Renal cortical epithelial cell (primary cell): ENCODE data around the gene MPND. TPM values are rescaled to one million over a fixed set of nuclear protein-coding genes. Genes with fewer than 3 reads are reported as not detected.

Experiments used
- DNase-seq: peaks from one replicate; pipeline ENCODE4 v3.0.0-alpha.2; 2011; ENCODE audit warnings: low read depth
- total RNA-seq: library from RNA; depleted of rRNA; stranded (reverse); fragments of >200 nt; gene quantifications from 2 replicates; pipeline ENCODE4 v1.2.3, GENCODE V29; 2014

MPND gene
- 6.9 and 7.2 TPM in 2 replicates for total RNA-seq

GRCh38 chr19:4343370-4344307, at the start of gene MPND:
Gene MPND (plus strand): TSS chr19:4343562. CDS start chr19:4343594, 32 bp downstream.
- DNase-seq, result peak; percentile 46

- DNase-seq, result no peak
Measured at GRCh38 chr19:4294389-4294788, 49.0 kb upstream of the MPND start.

- no peak for DNase-seq
Measured at GRCh38 chr19:4295972-4296771, 47.2 kb upstream of the MPND start.

GRCh38 chr19:4297901-4298809, 45.2 kb upstream of the MPND start:
- DNase-seq, result no peak

- DNase-seq, result no peak
Measured at GRCh38 chr19:4298810-4299550, 44.4 kb upstream of the MPND start.

GRCh38 chr19:4300589-4300988, 42.8 kb upstream of the MPND start:
- DNase-seq, result no peak

- no peak for DNase-seq
Measured at GRCh38 chr19:4301590-4302242, 41.6 kb upstream of the MPND start.

GRCh38 chr19:4302243-4302640, 41.1 kb upstream of the MPND start, which contains the start of gene TMIGD2:
Gene TMIGD2 (minus strand): TSS chr19:4302389. CDS start chr19:4302385, 4 bp downstream.
- no peak for DNase-seq

- DNase-seq, result no peak
Measured at GRCh38 chr19:4303819-4304537, 39.4 kb upstream of the MPND start.

GRCh38 chr19:4304538-4305256, 38.7 kb upstream of the MPND start, which contains the start of gene FSD1:
Gene FSD1 (plus strand): TSS chr19:4304598. CDS start chr19:4304747, 149 bp downstream.
- no peak for DNase-seq

- no peak for DNase-seq
Measured at GRCh38 chr19:4305257-4305612, 38.1 kb upstream of the MPND start.

- DNase-seq, result no peak
Measured at GRCh38 chr19:4305659-4306058, 37.7 kb upstream of the MPND start.

- DNase-seq, result no peak
Measured at GRCh38 chr19:4310247-4311121, 32.9 kb upstream of the MPND start.

GRCh38 chr19:4313847-4314490, 29.4 kb upstream of the MPND start:
- DNase-seq, result peak; percentile 7

- peak; percentile 10 for DNase-seq
Measured at GRCh38 chr19:4316956-4317355, 26.4 kb upstream of the MPND start.

- DNase-seq, result no peak
Measured at GRCh38 chr19:4318460-4318859, 24.9 kb upstream of the MPND start.

- no peak for DNase-seq
Measured at GRCh38 chr19:4319067-4319718, 24.2 kb upstream of the MPND start.
